Subcutaneous adipose tissue (tissue), 4 donors: ENCODE measurements around the gene LARP1B. TPM values are rescaled to one million over a fixed set of nuclear protein-coding genes. Genes with fewer than 3 reads are reported as not detected.

Experiments
- CTCF ChIP-seq: fragments of 450-650 bp; IDR thresholded peaks from one replicate; pipeline ENCODE4 v1.5.1; 2016; ENCODE audit warnings: low read depth, mild to moderate bottlenecking, control low read depth, antibody characterized with exemption, moderate library complexity
- total RNA-seq, 4 donors: library from RNA; depleted of rRNA; stranded (reverse); fragments of >200 nt; gene quantifications; one replicate each; pipeline ENCODE4 v1.1.0, GENCODE V29; 2016

LARP1B gene
- 10 to 100 TPM; 18.7 to 32.6 (median 19.1) TPM for total RNA-seq

- TF ChIP-seq CTCF = no peak
Observed at GRCh38 chr4:128060699-128061565, at the start of gene LARP1B. TSS of gene LARP1B (plus strand) at chr4:128061312. CDS start at chr4:128074952, 13,640 bp downstream.

GRCh38 chr4:128025319-128025718 is 35.8 kb upstream of the LARP1B start:
- TF ChIP-seq CTCF = no peak

GRCh38 chr4:128029907-128030306 is 31.2 kb upstream of the LARP1B start:
- TF ChIP-seq CTCF = no peak

- TF ChIP-seq CTCF = no peak
Observed at GRCh38 chr4:128031756-128032384, 29.2 kb upstream of the LARP1B start.

- TF ChIP-seq CTCF = no peak
Observed at GRCh38 chr4:128039568-128039967, 21.5 kb upstream of the LARP1B start.

GRCh38 chr4:128056396-128056795 is 4.7 kb upstream of the LARP1B start:
- no peak for TF ChIP-seq CTCF

GRCh38 chr4:128060121-128060698 is 902 bp upstream of the LARP1B start:
- no peak for TF ChIP-seq CTCF
